Measurements from ENCODE around the gene CABP4.
A peak's percentile ranks its signal among the peaks of the same experiment; 100 is the strongest.

Gene CABP4

GRCh38 chr11:67506426-67507051, 51.4 kb downstream of the CABP4 start:
- ChIA-PET POLR2A (no interaction called here), CTCF (interaction anchor here (0.6 to 2.0 kb wide), 5 partner anchors 22 to 155 kb away, joined by 3 to 5 read pairs (median 4); partner anchors contain the start of gene PTPRCAP)
- DNase-seq: no peak
- Histone ChIP-seq H3K4me3 (ENCODE audit: control insufficient read depth in 1 of 7, extremely low read depth in 1 of 7, insufficient read depth in 4 of 7, low read depth in 2 of 7, low read length in 6 of 7) (no peak overlapping the region), H3K4me1 (ENCODE audit: control extremely low read depth in 1 of 4, control insufficient read depth in 4 of 4, insufficient read depth in 4 of 4, low read length in 3 of 4) (peaks cover 0 to 49% (median 47%) of the 10 kb centered on the region in 4 experiments), H3K9me3 (ENCODE audit: control extremely low read depth in 1 of 5, control insufficient read depth in 4 of 5, insufficient read depth in 2 of 5, low read depth in 1 of 5, low read length in 4 of 5) (no peaks in the 10 kb centered on the region), H3K36me3 (ENCODE audit: control insufficient read depth in 4 of 4, insufficient read depth in 4 of 4, low read length in 3 of 4) (peaks cover 0 to 13% (median 4%) of the 10 kb centered on the region in 4 experiments), H3K27ac (ENCODE audit: insufficient read depth in 1 of 2, low read depth in 1 of 2, low read length in 2 of 2, poor library complexity in 1 of 2, severe bottlenecking in 2 of 2) (peak overlapping the region in 1 of 2 experiments; percentile 6), H3K27me3 (replicated peaks in 2 of 5; ENCODE audit: control insufficient read depth in 4 of 5, insufficient read depth in 5 of 5, low read length in 4 of 5) (peaks cover 0 to 22% (median 0%) of the 10 kb centered on the region in 5 experiments)
- WGBS (ENCODE audit: insufficient coverage): 92% methylated on average over 14 of the region's 16 CpGs

GRCh38 chr11:67507242-67507863, 52.2 kb downstream of the CABP4 start:
- Histone ChIP-seq H3K4me1 (ENCODE audit: control extremely low read depth in 1 of 4, control insufficient read depth in 4 of 4, insufficient read depth in 4 of 4, low read length in 3 of 4) (peaks cover 0 to 49% (median 47%) of the 10 kb centered on the region in 4 experiments), H3K27ac (ENCODE audit: insufficient read depth in 1 of 2, low read depth in 1 of 2, low read length in 2 of 2, poor library complexity in 1 of 2, severe bottlenecking in 2 of 2) (peak overlapping the region; percentile 98 to 99), H3K4me3 (ENCODE audit: control insufficient read depth in 1 of 7, extremely low read depth in 1 of 7, insufficient read depth in 4 of 7, low read depth in 2 of 7, low read length in 6 of 7) (peak overlapping the region; percentile 23 to 94 (median 87)), H3K9me3 (ENCODE audit: control extremely low read depth in 1 of 5, control insufficient read depth in 4 of 5, insufficient read depth in 2 of 5, low read depth in 1 of 5, low read length in 4 of 5) (no peaks in the 10 kb centered on the region), H3K27me3 (replicated peaks in 2 of 5; ENCODE audit: control insufficient read depth in 4 of 5, insufficient read depth in 5 of 5, low read length in 4 of 5) (peaks cover 0 to 20% (median 2%) of the 10 kb centered on the region in 5 experiments), H3K36me3 (ENCODE audit: control insufficient read depth in 4 of 4, insufficient read depth in 4 of 4, low read length in 3 of 4) (peaks cover 0 to 5% (median 2%) of the 10 kb centered on the region in 4 experiments)
- ChIA-PET POLR2A (no interaction called here), CTCF (interaction anchor here (1.0 kb wide), 1 partner anchor 39 kb away, joined by 3 read pairs; no protein-coding TSS in a partner anchor)
- 39% methylated on average over 32 of the region's 33 CpGs for WGBS (ENCODE audit: insufficient coverage)
- DNase-seq: peak in 1 of 3 donors; percentile 25

- peaks cover 0 to 5% (median under 1%) of the 10 kb centered on the region in 4 experiments for H3K36me3 ChIP-seq (ENCODE audit: control insufficient read depth in 4 of 4, insufficient read depth in 4 of 4, low read length in 3 of 4)
- no peaks in the 10 kb centered on the region for H3K9me3 ChIP-seq (ENCODE audit: control extremely low read depth in 1 of 5, control insufficient read depth in 4 of 5, insufficient read depth in 2 of 5, low read depth in 1 of 5, low read length in 4 of 5)
- H3K27me3 ChIP-seq (replicated peaks in 2 of 5; ENCODE audit: control insufficient read depth in 4 of 5, insufficient read depth in 5 of 5, low read length in 4 of 5): peaks cover 0 to 19% (median 2%) of the 10 kb centered on the region in 5 experiments
- peak within 1 kb of the TSS; percentile 70 to 94 (median 87) for H3K4me3 ChIP-seq (ENCODE audit: control insufficient read depth in 1 of 7, extremely low read depth in 1 of 7, insufficient read depth in 4 of 7, low read depth in 2 of 7, low read length in 6 of 7)
- 0% methylated on average over 57 of the region's 57 CpGs for WGBS (ENCODE audit: insufficient coverage)
- ChIA-PET CTCF (interaction anchor here (1.0 kb wide), 1 partner anchor 40 kb away, joined by 3 read pairs; no protein-coding TSS in a partner anchor), POLR2A (no interaction called here)
- DNase-seq: peak; percentile 98 to 100 (median 99)
- H3K27ac ChIP-seq (ENCODE audit: insufficient read depth in 1 of 2, low read depth in 1 of 2, low read length in 2 of 2, poor library complexity in 1 of 2, severe bottlenecking in 2 of 2): peak within 1 kb of the TSS; percentile 98 to 99
- peaks cover 0 to 49% (median 47%) of the 10 kb centered on the region in 4 experiments for H3K4me1 ChIP-seq (ENCODE audit: control extremely low read depth in 1 of 4, control insufficient read depth in 4 of 4, insufficient read depth in 4 of 4, low read length in 3 of 4)
These were observed 52.8 kb downstream of the CABP4 start, which contains the start of gene CDK2AP2 for GRCh38 chr11:67507864-67508485. TSS of gene CDK2AP2 (minus strand) at chr11:67508162. CDS start at chr11:67508082, 80 bp downstream.

- Histone ChIP-seq H3K9me3 (ENCODE audit: control extremely low read depth in 1 of 5, control insufficient read depth in 4 of 5, insufficient read depth in 2 of 5, low read depth in 1 of 5, low read length in 4 of 5) (no peaks in the 10 kb centered on the region), H3K27me3 (replicated peaks in 2 of 5; ENCODE audit: control insufficient read depth in 4 of 5, insufficient read depth in 5 of 5, low read length in 4 of 5) (peaks cover 0 to 14% (median 2%) of the 10 kb centered on the region in 5 experiments), H3K27ac (ENCODE audit: insufficient read depth in 1 of 2, low read depth in 1 of 2, low read length in 2 of 2, poor library complexity in 1 of 2, severe bottlenecking in 2 of 2) (peak overlapping the region; percentile 98 to 99), H3K4me1 (ENCODE audit: control extremely low read depth in 1 of 4, control insufficient read depth in 4 of 4, insufficient read depth in 4 of 4, low read length in 3 of 4) (peaks cover 0 to 47% (median 45%) of the 10 kb centered on the region in 4 experiments), H3K4me3 (ENCODE audit: control insufficient read depth in 1 of 7, extremely low read depth in 1 of 7, insufficient read depth in 4 of 7, low read depth in 2 of 7, low read length in 6 of 7) (peak overlapping the region; percentile 70 to 94 (median 87)), H3K36me3 (ENCODE audit: control insufficient read depth in 4 of 4, insufficient read depth in 4 of 4, low read length in 3 of 4) (peaks cover 0 to 5% (median 0%) of the 10 kb centered on the region in 4 experiments)
- POLR2A ChIA-PET: no interaction called here
- WGBS (ENCODE audit: insufficient coverage): 0% methylated on average over 46 of the region's 57 CpGs
- CTCF ChIA-PET: no interaction called here
- DNase-seq: peak; percentile 97 to 98 (median 98)
These were observed 53.5 kb downstream of the CABP4 start for GRCh38 chr11:67508486-67509121.

GRCh38 chr11:67510023-67510345, 54.8 kb downstream of the CABP4 start:
- ChIA-PET POLR2A (no interaction called here), CTCF (no interaction called here)
- no peaks in the 10 kb centered on the region for H3K9me3 ChIP-seq (ENCODE audit: control extremely low read depth in 1 of 5, control insufficient read depth in 4 of 5, insufficient read depth in 2 of 5, low read depth in 1 of 5, low read length in 4 of 5)
- H3K36me3 ChIP-seq (ENCODE audit: control insufficient read depth in 4 of 4, insufficient read depth in 4 of 4, low read length in 3 of 4): peaks cover 0 to 5% (median 0%) of the 10 kb centered on the region in 4 experiments
- peaks cover 0 to 7% (median 0%) of the 10 kb centered on the region in 5 experiments for H3K27me3 ChIP-seq (replicated peaks in 2 of 5; ENCODE audit: control insufficient read depth in 4 of 5, insufficient read depth in 5 of 5, low read length in 4 of 5)
- WGBS (ENCODE audit: insufficient coverage): no CpG with 5 or more reads among the region's 3 CpGs
- H3K4me3 ChIP-seq (ENCODE audit: control insufficient read depth in 1 of 7, extremely low read depth in 1 of 7, insufficient read depth in 4 of 7, low read depth in 2 of 7, low read length in 6 of 7): no peak overlapping the region
- H3K27ac ChIP-seq (ENCODE audit: insufficient read depth in 1 of 2, low read depth in 1 of 2, low read length in 2 of 2, poor library complexity in 1 of 2, severe bottlenecking in 2 of 2): no peak overlapping the region
- DNase-seq: no peak
- H3K4me1 ChIP-seq (ENCODE audit: control extremely low read depth in 1 of 4, control insufficient read depth in 4 of 4, insufficient read depth in 4 of 4, low read length in 3 of 4): peaks cover 0 to 35% (median 32%) of the 10 kb centered on the region in 4 experiments

All from common myeloid progenitor, CD34-positive (primary cell).